Activated CD4-positive, alpha-beta T cell treated with anti-CD3 and anti-CD28 coated beads for 24 hours (primary cell): Measurements from ENCODE around the gene EFHC1.
"Not testable (repeated sequence)": the region's sequence is repeated elsewhere in the genome, so short reads cannot be mapped to it uniquely, and the experiment has no call there.

Experiments
- DNase-seq, 2 donors: peaks; one replicate each; pipeline ENCODE4 v3.0.0-alpha.2; 2020; ENCODE audit warnings: low read depth in 2 of 2

Gene EFHC1

DNA sequence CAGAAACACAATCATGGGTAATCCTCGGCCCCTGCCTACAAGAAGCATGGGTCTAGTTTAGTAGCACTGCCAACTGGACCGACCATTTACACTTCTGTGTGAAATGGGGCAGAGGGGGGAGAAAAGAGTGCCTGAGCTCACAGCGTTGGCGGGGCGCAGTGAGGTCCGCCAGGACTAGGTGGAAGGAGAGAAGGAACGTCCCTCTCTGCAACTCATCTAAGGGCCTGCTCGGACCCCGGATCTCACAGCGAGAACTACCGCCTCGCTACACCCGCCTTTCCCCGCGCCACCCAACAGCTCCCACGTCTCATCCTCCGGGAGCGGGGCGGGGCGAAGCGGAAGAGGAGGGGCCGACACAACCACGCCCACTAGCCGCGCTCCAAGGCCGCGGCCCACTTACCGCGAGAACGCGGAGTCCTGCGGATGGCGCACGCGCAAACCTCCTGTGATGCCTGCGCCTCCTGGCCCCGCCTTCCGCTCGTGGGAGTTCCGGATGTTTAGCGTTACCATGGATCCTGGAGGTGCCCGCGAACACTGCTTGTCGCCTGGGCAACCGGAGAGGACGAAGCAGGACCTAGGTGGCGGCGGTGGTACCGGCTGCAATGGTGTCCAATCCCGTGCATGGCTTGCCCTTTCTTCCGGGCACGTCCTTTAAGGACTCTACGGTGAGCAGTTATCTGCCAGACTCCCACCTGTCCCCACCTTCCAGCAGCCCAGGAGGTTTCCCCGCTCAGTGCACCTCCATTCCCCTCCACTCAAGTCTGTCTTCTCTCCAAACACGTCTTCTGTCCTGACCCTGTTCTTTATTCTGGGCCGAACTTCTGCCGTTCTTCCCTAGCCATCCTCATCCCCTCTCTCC lies at the start of gene EFHC1:
EFHC1 (plus strand) TSS at position 534 of the 859 bp plus-strand sequence; CDS start at position 603, 69 bp downstream.
- peak; percentile 97 to 99 for DNase-seq

DNA sequence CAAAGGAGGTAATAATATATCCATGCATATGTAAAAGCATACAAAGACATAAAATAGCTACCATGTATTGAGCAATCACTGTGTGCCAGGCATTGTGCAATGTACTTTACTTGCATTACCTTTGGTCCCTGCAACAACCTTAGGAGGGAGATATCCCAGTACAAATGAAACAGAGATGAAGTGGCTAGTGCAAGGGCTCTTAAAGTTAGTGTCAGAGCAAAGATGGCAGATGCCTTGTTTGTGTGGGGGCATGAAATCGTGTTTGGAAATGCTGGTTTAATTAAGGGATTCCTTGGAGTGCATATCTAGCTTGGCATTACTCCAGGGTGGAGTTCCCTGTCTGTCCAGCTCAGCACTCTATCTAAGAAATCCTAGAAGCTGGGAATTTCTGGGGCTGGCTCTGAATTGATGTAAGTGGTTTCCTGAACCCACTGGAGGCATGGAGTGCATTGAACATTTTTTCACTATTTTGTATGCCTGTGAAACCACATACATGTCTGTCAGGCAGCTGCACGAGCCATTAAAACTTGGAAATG lies 48.4 kb upstream of the EFHC1 start:
- no peak for DNase-seq

- DNase-seq: no peak
Measured at GRCh38 chr6:52373151-52373690, 46.9 kb upstream of the EFHC1 start.

DNA sequence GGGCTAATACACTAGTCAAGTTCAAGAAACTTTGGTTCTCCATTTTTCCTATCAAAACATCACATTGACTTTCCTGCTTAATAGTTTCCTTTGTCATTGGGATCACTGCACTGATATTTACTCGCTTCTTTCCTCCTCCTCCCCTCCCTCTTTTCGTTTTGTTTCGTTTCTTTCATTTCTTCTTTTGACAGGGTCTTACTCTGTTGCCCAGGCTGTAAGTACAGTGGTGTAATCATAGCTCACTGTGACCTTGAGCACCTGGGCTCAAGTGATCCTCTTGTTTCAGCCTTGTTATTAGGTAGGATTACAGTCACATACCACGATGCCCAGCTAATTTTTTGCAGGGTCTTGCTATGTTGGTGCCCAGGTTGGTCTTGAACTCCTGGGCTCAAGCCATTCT lies 45.9 kb upstream of the EFHC1 start:
- no peak for DNase-seq

DNA sequence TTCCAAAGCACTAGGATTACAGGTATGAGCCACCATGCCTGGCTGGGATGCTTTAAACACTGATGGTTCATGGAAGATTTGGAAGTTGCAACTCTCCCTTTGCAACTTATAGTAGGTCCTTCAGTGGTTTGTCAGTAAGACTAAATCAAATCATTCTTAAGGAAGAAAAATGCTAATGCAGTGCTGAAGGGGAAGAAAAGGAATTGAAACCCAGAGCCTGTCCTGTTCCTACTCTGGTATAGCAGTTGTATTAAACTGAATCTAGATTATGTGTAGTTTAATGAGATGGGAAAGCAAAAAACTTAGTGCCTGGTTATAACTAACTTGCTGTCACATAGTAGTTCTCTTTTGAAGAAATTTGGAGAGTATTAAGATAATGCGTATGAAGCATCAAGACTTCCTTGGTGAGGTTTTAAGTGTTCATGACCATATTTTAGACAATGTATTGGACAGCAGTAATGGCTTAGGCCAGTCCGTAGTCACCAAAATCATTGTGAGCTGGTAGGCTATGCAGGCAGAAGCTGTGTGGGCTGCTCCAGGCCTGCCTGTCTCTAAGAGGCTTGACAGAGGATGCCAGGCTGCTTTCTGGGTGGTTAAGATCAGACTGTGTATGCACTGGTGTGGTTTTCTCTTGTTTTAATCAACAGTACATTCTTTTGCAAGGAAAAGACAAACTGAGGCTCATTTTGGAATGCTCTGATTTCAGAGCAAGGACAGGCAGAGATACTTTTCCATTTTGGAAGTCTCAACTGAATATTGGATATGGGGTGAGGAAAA lies 44.2 kb upstream of the EFHC1 start:
- no peak for DNase-seq

DNA sequence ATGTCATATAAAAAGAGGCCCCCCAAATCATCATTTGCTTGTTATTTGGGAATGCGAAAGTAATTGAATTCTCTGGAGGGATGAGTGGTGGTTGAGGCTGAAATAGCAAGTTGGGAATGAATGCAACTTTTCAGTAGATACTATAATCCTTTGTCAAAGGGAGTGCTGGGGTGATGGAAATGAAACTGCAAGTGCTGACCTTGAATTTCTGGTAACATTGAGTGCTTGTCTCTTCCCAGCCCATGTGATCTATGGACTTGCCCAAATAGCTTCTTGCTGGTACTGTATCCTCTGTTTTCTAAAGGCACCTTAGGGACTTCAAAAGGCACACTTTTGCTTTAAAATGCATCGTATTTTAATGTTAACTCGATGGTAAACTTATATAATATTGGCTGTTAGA lies 43.4 kb upstream of the EFHC1 start:
- no peak for DNase-seq

- no peak for DNase-seq
Measured at GRCh38 chr6:52377538-52378221, 42.5 kb upstream of the EFHC1 start.

- no peak for DNase-seq
Measured at GRCh38 chr6:52381249-52381648, 38.9 kb upstream of the EFHC1 start.

- DNase-seq: no peak
Measured at GRCh38 chr6:52384145-52384766, 35.9 kb upstream of the EFHC1 start.

- DNase-seq: no peak
Measured at GRCh38 chr6:52385074-52385473, 35.1 kb upstream of the EFHC1 start.

- not testable (repeated sequence) for DNase-seq
Measured at GRCh38 chr6:52388119-52388518, 32.0 kb upstream of the EFHC1 start.

- no peak for DNase-seq
Measured at GRCh38 chr6:52388790-52389189, 31.4 kb upstream of the EFHC1 start.

DNA sequence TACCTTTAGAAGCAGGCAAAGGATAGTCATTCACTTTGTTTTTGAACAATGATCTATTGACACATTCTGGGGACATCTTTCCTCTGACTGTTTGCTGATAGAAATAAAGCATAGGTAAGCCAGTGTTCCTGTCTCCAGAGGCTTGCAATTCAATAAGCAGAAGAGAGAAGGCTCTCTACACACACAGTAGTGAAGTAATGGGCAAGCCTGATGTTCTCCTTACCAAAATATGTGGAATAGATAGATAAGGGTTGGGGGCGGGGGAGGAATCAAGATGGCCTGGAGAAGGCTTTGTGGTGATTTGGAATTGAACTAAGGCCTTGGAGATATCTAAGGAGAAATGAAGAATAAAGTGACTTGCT lies 30.9 kb upstream of the EFHC1 start:
- no peak for DNase-seq

DNA sequence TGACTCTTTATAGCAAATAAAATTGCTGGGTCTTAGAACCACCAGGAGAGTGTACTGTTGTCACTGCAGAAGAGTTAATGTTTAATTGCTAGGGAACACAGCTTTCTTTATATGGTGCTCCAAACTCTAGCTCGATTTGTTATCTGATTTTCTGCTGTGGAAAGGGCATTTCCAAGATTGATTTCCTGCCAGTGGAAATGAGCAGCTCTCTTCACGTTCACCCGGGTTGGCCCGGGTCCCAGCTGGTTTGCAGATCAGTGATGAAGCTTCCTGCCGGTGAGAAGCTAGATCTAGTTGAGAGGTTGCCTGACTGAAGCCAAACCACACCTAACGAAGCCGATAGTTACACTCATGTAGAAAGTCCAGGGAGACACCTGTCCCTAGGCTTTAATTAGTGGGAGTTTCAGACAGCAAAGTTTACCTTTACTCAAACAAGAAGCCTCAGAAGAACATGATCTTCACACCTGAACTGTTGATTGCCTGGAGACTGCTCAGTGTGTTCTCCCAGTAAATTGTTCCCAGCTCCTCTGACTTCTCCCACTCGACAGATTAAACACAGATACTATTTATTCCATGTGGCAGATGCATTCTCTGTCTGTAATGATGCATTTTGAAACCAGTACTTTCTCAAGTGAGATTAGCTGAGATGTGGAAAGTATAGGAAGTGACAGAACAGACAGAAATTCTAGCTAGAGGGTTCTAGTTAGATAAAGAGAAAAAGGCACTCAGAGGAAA lies 30.3 kb upstream of the EFHC1 start:
- peak in 1 of 2 donors; percentile 26 for DNase-seq

DNA sequence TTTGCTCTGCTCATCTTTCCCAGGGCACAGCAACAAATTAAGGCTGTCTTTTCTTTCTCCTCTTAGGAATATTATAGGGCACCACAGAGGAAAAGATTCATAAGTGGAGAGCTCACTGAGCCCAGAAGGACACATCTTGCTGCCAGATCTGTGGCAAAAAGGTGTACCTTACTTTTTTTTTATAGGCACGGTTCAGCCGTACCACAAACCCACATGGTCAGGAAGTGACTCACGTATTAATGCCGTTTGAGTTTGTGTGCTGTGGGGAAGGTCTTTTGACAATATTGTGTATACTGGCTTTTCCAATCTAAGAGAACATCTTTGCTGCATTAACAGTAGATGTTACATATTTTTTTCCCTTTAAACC lies 29.8 kb upstream of the EFHC1 start:
- peak in 1 of 2 donors; percentile 24 for DNase-seq

DNA sequence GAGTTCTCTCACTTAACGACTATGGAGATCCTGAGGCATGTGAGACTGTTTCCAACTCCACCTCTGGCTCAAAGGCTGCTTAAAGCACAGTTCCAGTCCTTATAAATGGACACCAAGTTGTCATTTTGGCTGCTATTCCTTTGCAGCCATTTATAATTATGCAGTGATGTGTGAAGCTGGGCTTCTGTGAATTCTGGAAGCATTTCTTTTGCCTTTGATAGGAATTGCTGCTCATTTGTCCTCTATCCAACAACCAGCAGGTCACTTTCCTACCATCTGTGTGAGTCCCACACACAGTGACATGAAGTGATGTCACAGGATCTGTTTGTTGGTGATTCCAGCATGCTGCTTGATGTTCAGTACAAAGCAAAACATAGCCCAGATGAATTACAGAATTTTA lies 28.5 kb upstream of the EFHC1 start:
- DNase-seq: no peak

- no peak for DNase-seq
Measured at GRCh38 chr6:52392944-52393343, 27.2 kb upstream of the EFHC1 start.

DNA sequence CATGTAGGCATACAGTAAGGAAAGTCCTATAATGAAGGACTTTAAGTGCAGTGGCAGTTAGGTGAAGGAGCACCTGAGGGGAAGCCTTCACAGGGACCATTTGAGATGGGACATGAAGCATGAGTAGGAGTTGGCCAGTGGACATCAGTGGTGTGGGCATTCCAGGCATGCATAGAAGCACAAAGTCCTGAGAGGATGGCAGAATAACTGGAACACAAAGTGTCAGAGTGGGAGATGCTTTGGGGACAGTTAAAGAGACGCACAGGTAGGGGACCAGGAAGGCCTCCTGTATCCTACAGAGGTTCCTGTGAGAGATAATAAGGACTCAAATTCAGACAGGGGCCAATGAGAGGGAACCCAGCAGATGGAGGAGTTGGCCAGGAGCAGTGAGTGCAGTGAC lies 26.4 kb upstream of the EFHC1 start:
- no peak for DNase-seq

- DNase-seq: no peak
Measured at GRCh38 chr6:52394251-52394666, 25.9 kb upstream of the EFHC1 start.

DNA sequence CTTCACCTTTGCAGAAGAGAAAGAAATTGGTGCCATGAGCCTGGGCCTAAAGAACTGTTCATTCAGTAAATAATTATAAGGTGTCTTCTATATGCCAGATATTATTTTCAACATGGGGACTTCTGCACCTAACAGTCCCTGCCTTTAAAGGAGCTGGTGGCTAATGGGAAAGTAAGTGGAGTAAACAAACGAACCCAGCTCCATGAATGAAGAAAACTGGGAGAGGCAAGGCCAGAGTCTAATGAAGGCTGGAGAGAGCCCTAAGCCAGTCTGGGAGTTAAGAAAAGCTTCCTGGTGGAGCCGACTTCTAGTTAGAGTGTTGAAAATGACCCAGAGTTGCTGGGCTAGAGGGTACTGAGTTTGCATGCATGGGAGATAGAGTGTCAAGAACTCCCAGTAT lies 24.2 kb upstream of the EFHC1 start:
- DNase-seq: no peak
